CD14-positive monocyte (primary cell): ENCODE results near the gene TM2D3. TPM values are rescaled to one million over a fixed set of nuclear protein-coding genes. Genes with fewer than 3 reads are reported as not detected.

Source experiments
- DNase-seq, 3 donors: peaks; one replicate each; pipeline ENCODE4 v3.0.0-alpha.2; 2011 to 2022
- H2AFZ ChIP-seq: 2 replicates; pipeline ENCODE4 v1.6.0; 2012; ENCODE audit warnings: mild to moderate bottlenecking, low read depth, low read length, inconsistent platforms; ENCODE audit not compliant: insufficient read depth, poor library complexity, severe bottlenecking
- H3K27ac ChIP-seq, 2 donors: 1 replicate in 1 of 2; 2 replicates in 1 of 2; pipeline ENCODE4 v1.5.1; 2012 to 2013; ENCODE audit warnings: low read length in 2 of 2, control low read depth in 1 of 2, inconsistent platforms in 1 of 2, low read depth in 1 of 2, mild to moderate bottlenecking in 1 of 2
- H3K27me3 ChIP-seq, 2 donors: one replicate each; pipeline versions ENCODE4 v1.6.0 to v1.6.1; 2011 to 2013; ENCODE audit warnings: low read length in 2 of 2; ENCODE audit not compliant: control insufficient read depth in 2 of 2, insufficient read depth in 2 of 2
- H3K36me3 ChIP-seq, 2 donors: replicated peaks in 1 of 2; 1 replicate in 1 of 2; 2 replicates in 1 of 2; pipeline versions ENCODE4 v1.5.1 to v1.6.1; 2012 to 2013; ENCODE audit warnings: low read length in 2 of 2, control low read depth in 1 of 2, inconsistent platforms in 1 of 2, mild to moderate bottlenecking in 1 of 2; ENCODE audit not compliant: insufficient read depth in 2 of 2, control insufficient read depth in 1 of 2
- H3K4me1 ChIP-seq, 2 donors: 1 replicate in 1 of 2; 2 replicates in 1 of 2; pipeline versions ENCODE4 v1.5.1 to v1.6.1; 2012 to 2013; ENCODE audit warnings: low read length in 2 of 2, control low read depth in 1 of 2, inconsistent platforms in 1 of 2, mild to moderate bottlenecking in 1 of 2, moderate library complexity in 1 of 2; ENCODE audit not compliant: insufficient read depth in 2 of 2, control insufficient read depth in 1 of 2
- H3K4me2 ChIP-seq: replicated peaks from 2 replicates; pipeline ENCODE3; 2012; ENCODE audit warnings: low read length, moderate library complexity, mild to moderate bottlenecking; ENCODE audit not compliant: poor library complexity, severe bottlenecking; ENCODE audit errors: extremely low read depth
- H3K4me3 ChIP-seq, 3 experiments: fragments of 200-600 bp in 1 of 3; sonication (generic) in 1 of 3; replicated peaks in 1 of 3; 1 replicate in 2 of 3; 2 replicates in 1 of 3; pipeline ENCODE4 v1.5.1; 2011 to 2013; ENCODE audit warnings: low read length in 3 of 3, mild to moderate bottlenecking in 3 of 3, control low read depth in 2 of 3, low read depth in 2 of 3, inconsistent platforms in 1 of 3, moderate library complexity in 1 of 3
- H3K79me2 ChIP-seq: 2 replicates; pipeline ENCODE4 v1.6.0; 2012; ENCODE audit warnings: mild to moderate bottlenecking, control low read depth, inconsistent platforms, low read length, moderate library complexity; ENCODE audit not compliant: insufficient read depth
- H3K9ac ChIP-seq: 2 replicates; pipeline ENCODE4 v1.6.0; 2017; ENCODE audit warnings: low read length, mild to moderate bottlenecking; ENCODE audit not compliant: insufficient read depth, poor library complexity, severe bottlenecking
- H3K9me3 ChIP-seq, 2 donors: replicated peaks in 1 of 2; 1 replicate in 1 of 2; 2 replicates in 1 of 2; pipeline versions ENCODE4 v1.5.1 to v1.6.1; 2012 to 2013; ENCODE audit warnings: low read length in 2 of 2, control low read depth in 1 of 2; ENCODE audit not compliant: control insufficient read depth in 1 of 2, insufficient read depth in 1 of 2
- H4K20me1 ChIP-seq: 2 replicates; pipeline ENCODE4 v1.6.0; 2012; ENCODE audit warnings: mild to moderate bottlenecking, low read length, control low read depth, moderate library complexity; ENCODE audit not compliant: insufficient read depth
- H3K27ac Mint-ChIP-seq, 7 donors: one replicate each; pipeline ENCODE4 v1.8.0; 2020; ENCODE audit warnings: mild to moderate bottlenecking in 7 of 7, mixed read lengths in 7 of 7, moderate library complexity in 6 of 7, inconsistent platforms in 2 of 7
- H3K27me3 Mint-ChIP-seq, 3 donors: one replicate each; pipeline ENCODE4 v1.8.0; 2021 to 2022; ENCODE audit warnings: low read depth in 3 of 3, mild to moderate bottlenecking in 3 of 3, mixed read lengths in 3 of 3, moderate library complexity in 3 of 3, inconsistent platforms in 1 of 3
- H3K36me3 Mint-ChIP-seq, 2 donors: one replicate each; pipeline ENCODE4 v1.8.0; 2020; ENCODE audit warnings: mixed read lengths in 2 of 2, inconsistent platforms in 1 of 2, mild to moderate bottlenecking in 1 of 2
- H3K4me1 Mint-ChIP-seq: one replicate; pipeline ENCODE4 v1.8.0; 2020; ENCODE audit warnings: mild to moderate bottlenecking, mixed read lengths
- H3K4me3 Mint-ChIP-seq, 2 donors: one replicate each; pipeline ENCODE4 v1.8.0; 2020; ENCODE audit warnings: mild to moderate bottlenecking in 2 of 2, mixed read lengths in 2 of 2, moderate library complexity in 1 of 2
- H3K9me3 Mint-ChIP-seq, 7 donors: one replicate each; pipeline ENCODE4 v1.8.0; 2020 to 2022; ENCODE audit warnings: mixed read lengths in 7 of 7, mild to moderate bottlenecking in 6 of 7, moderate library complexity in 6 of 7, inconsistent platforms in 2 of 7
- CTCF ChIP-seq: fragments of 200-600 bp; IDR thresholded peaks from one replicate; pipeline ENCODE4 v1.8.0; 2022; ENCODE audit warnings: antibody characterized with exemption, mild to moderate bottlenecking
- WGBS: methylation state at CpG from one replicate; pipeline ENCODE4 v1.1.5; 2013; ENCODE audit warnings: missing lambda C conversion rate; ENCODE audit not compliant: insufficient coverage; 5-methylcytosine and 5-hydroxymethylcytosine counted together
- intact Hi-C, 2 donors: fragments of 100-400 bp; cut with micrococcal nuclease; formaldehyde crosslinking; loops; one replicate each; pipeline versions ENCODE4 v1.15.0 to v1.15.1; 2023
- polyA plus RNA-seq, 3 donors: library from polyadenylated mRNA; depleted of rRNA in 1 of 3; unstranded in 2 of 3; stranded (reverse) in 1 of 3; fragments of 300-500 nt in 2 of 3; fragments of >200 nt in 1 of 3; fragmentation: Illumina TruSeq in 2 of 3; gene quantifications; 1 replicate in 2 of 3; 2 replicates in 1 of 3; pipeline ENCODE4 v1.2.3, GENCODE V29; 2012 to 2021

The TM2D3 gene
- polyA plus RNA-seq, 3 donors = 22.9 to 54.6 (median 26.5) TPM

- intact Hi-C loops = no loop called here
- WGBS = no CpG with 5 or more reads among the region's 2 CpGs
- H3K27ac Mint-ChIP-seq = peak overlapping the region in 1 of 7 donors; percentile 20
- peaks cover 0 to 1% (median 0%) of the 10 kb centered on the region in 3 donors for H3K27me3 Mint-ChIP-seq
- Histone ChIP-seq H3K27me3 (no peaks in the 10 kb centered on the region), H3K79me2 (no peaks in the 10 kb centered on the region), H3K4me1 (no peaks in the 10 kb centered on the region), H3K9ac (no peak overlapping the region), H4K20me1 (no peaks in the 10 kb centered on the region), H3K36me3 (peaks cover 3 to 4% of the 10 kb centered on the region in 2 donors), H3K9me3 (no peaks in the 10 kb centered on the region), H3K27ac (no peak overlapping the region), H3K4me3 (no peak overlapping the region), H3K4me2 (no peak overlapping the region), H2AFZ (no peak overlapping the region)
- H3K9me3 Mint-ChIP-seq = no peaks in the 10 kb centered on the region
- DNase-seq = no peak
- H3K36me3 Mint-ChIP-seq = peaks cover 22 to 33% of the 10 kb centered on the region in 2 donors
- no peak overlapping the region for H3K4me3 Mint-ChIP-seq
- no peak for TF ChIP-seq CTCF
- H3K4me1 Mint-ChIP-seq = no peaks in the 10 kb centered on the region
Measured at GRCh38 chr15:101679806-101680205, 27.6 kb upstream of the TM2D3 start.

DNA sequence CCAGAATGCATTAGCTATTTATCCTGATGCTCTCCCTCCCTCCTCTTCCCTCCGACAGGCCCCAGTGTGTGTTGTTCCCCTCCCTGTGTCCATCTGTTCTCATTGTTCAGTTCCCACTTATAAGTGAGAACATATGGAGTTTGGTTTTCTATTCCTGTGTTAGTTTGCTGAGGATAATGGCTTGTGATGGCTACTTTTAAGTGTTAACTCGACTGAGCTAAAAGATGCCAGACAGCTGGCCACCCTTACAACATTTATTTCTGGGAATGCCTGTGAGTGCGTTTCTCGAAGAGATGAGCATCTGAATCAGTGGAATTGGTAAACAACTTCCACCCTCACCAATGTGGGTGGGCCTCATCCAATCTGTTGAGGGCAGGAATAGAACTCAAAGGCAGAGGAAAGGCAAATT lies 24.7 kb upstream of the TM2D3 start:
- Mint-ChIP-seq H3K27me3 (peaks cover 0 to 1% (median 0%) of the 10 kb centered on the region in 3 donors), H3K27ac (no peak overlapping the region), H3K4me3 (no peak overlapping the region), H3K9me3 (peaks cover 0 to 2% (median 0%) of the 10 kb centered on the region in 7 donors), H3K36me3 (peaks cover 28 to 33% of the 10 kb centered on the region in 2 donors), H3K4me1 (no peaks in the 10 kb centered on the region)
- intact Hi-C loops = no loop called here
- WGBS = no CpG with 5 or more reads among the region's 4 CpGs
- no peak overlapping the region for H3K9ac ChIP-seq
- no peaks in the 10 kb centered on the region for H4K20me1 ChIP-seq
- peaks cover 3 to 16% of the 10 kb centered on the region in 2 donors for H3K36me3 ChIP-seq
- H3K4me2 ChIP-seq = no peak overlapping the region
- H3K79me2 ChIP-seq = no peaks in the 10 kb centered on the region
- H3K9me3 ChIP-seq = no peaks in the 10 kb centered on the region
- no peak overlapping the region for H3K4me3 ChIP-seq
- no peak for DNase-seq
- no peak overlapping the region for H2AFZ ChIP-seq
- H3K27me3 ChIP-seq = no peaks in the 10 kb centered on the region
- no peaks in the 10 kb centered on the region for H3K4me1 ChIP-seq
- TF ChIP-seq CTCF = no peak
- no peak overlapping the region for H3K27ac ChIP-seq
